Peyer's patch (tissue), 4 donors: ENCODE results near the gene CKAP2L. TPM values are rescaled to one million over a fixed set of nuclear protein-coding genes. Genes with fewer than 3 reads are reported as not detected.
A peak's percentile ranks its signal among the peaks of the same experiment; 100 is the strongest.

Experiments
- DNase-seq, 3 donors: peaks; one replicate each; pipeline ENCODE4 v3.0.0-alpha.2; 2017 to 2019
- H3K27ac ChIP-seq, 4 donors: fragments of 200-600 bp; sonication (generic); one replicate each; pipeline ENCODE4 v1.5.1; 2016 to 2019
- H3K27me3 ChIP-seq, 2 donors: fragments of 200-600 bp; sonication (generic); one replicate each; pipeline ENCODE4 v1.5.1; 2019
- H3K36me3 ChIP-seq, 3 donors: fragments of 200-600 bp; sonication (generic); one replicate each; pipeline ENCODE4 v1.5.1; 2016 to 2019
- H3K4me1 ChIP-seq, 4 donors: fragments of 200-600 bp; sonication (generic); one replicate each; pipeline ENCODE4 v1.5.1; 2016 to 2019
- H3K4me3 ChIP-seq, 4 donors: fragments of 200-600 bp; sonication (generic); 1 replicate in 3 of 4; 2 replicates in 1 of 4; pipeline ENCODE4 v1.5.1; 2016 to 2019; ENCODE audit warnings: mild to moderate bottlenecking in 1 of 4
- H3K9me3 ChIP-seq, 4 donors: fragments of 200-600 bp; sonication (generic); one replicate each; pipeline ENCODE4 v1.5.1; 2016 to 2019; ENCODE audit warnings: mild to moderate bottlenecking in 1 of 4
- CTCF ChIP-seq, 6 experiments: fragments of 450-650 bp in 4 of 6; fragments of 200-600 bp in 2 of 6; sonication (generic) in 1 of 6; IDR thresholded peaks; one replicate each; pipeline ENCODE4 v1.5.1; 2017 to 2019; ENCODE audit warnings: antibody characterized with exemption in 6 of 6, mild to moderate bottlenecking in 3 of 6, moderate library complexity in 1 of 6
- POLR2A ChIP-seq, 2 donors: fragments of 450-650 bp; IDR thresholded peaks; one replicate each; pipeline ENCODE4 v1.5.1; 2017; ENCODE audit warnings: antibody characterized with exemption in 2 of 2, mild to moderate bottlenecking in 2 of 2, moderate library complexity in 2 of 2
- total RNA-seq, 4 donors: library from RNA; depleted of rRNA; stranded (reverse); fragments of >200 nt; gene quantifications; one replicate each; pipeline ENCODE4 v1.1.0, GENCODE V29; 2016

The CKAP2L gene
- total RNA-seq, 4 donors from 2014 or later, result 0.54 to 19.0 (median 1.3) TPM

DNA sequence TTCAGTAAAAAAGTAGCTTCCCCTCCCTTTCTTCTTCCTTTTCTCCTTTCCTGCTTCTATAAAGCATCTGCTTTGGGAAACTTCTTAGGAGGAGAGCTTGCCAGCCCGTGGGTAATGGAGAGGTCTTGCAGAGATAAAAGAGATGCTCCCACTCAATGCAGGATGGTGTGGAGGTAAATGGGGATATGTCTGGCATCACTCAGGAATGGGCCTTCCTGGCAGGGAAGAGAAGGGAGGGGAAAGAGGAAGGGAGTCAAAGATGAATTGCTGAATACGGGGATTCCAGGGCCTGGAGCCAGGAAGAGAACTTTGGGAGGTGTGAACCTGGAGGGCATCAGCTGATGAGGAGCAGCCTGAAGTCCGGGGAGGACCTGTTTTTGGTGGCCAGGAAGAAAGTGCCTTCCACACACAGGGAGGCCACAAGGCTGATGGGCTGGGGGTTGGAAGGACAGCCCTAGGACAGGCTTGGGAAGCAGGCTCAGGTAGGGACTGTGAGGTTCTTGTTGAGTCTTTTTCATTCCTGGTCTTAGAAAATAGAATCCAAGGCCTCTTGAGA, 46.9 kb upstream of the CKAP2L start:
- H3K27ac ChIP-seq, result peak overlapping the region in 1 of 4 donors; percentile 31
- H3K36me3 ChIP-seq, result no peaks in the 10 kb centered on the region
- no peak overlapping the region for H3K4me3 ChIP-seq
- H3K27me3 ChIP-seq, result no peaks in the 10 kb centered on the region
- no peak for DNase-seq
- peaks cover 0 to 13% (median 3%) of the 10 kb centered on the region in 4 donors for H3K4me1 ChIP-seq
- no peak for TF ChIP-seq POLR2A (IDR thresholded peaks at IDR 0.05)
- no peak for TF ChIP-seq CTCF (IDR thresholded peaks at IDR 0.05)
- H3K9me3 ChIP-seq, result no peaks in the 10 kb centered on the region

DNA sequence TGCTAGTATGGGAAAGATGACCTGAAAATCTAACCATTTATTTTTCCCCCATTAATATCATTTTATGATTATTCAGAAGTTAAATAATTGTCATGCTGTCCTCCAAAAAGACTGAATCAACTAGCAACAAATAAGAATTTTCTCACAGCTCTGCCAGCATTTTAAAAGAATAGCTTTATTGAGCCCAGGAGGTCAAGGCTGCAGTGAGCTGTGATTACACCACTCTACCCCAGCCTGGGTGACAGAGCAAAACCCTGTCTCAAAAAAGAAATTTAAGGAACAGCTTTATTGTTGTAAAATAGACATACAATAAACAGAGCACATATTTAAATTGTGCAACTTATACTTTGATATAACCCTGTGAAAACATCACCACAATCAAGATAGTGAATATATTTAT, 44.7 kb upstream of the CKAP2L start:
- no peaks in the 10 kb centered on the region for H3K36me3 ChIP-seq
- H3K4me1 ChIP-seq, result peaks cover 0 to 13% (median 3%) of the 10 kb centered on the region in 4 donors
- no peaks in the 10 kb centered on the region for H3K9me3 ChIP-seq
- no peak overlapping the region for H3K27ac ChIP-seq
- no peak overlapping the region for H3K4me3 ChIP-seq
- no peaks in the 10 kb centered on the region for H3K27me3 ChIP-seq
- no peak for TF ChIP-seq CTCF (IDR thresholded peaks at IDR 0.05)
- TF ChIP-seq POLR2A (IDR thresholded peaks at IDR 0.05), result no peak
- DNase-seq, result no peak

DNA sequence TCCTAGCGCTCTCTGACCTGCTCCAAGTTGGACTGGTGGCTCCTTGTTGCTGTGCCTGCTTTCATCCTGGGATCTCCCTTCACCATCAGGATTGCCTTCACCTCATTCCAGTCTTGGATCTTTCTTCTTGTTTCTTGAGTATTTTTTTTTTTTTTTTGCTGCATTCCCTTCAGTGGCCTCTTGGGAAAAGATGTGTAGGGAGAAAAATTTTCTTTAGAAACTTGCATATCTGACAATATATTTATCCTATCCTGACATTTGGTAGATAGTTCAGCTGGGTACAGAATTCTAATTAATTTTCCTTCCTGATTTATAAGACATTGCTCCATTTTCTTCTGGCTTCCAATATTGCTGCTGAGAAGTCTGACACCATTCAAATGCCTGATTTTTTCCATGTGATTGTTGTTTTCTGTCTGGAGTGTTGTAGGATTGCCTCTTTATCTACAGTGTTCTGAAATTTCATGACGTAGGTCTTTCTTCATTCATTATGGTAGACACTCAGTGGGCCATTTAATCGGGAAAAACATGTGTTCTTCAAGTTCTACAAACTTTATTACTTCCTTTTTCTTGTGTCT, 42.9 kb upstream of the CKAP2L start:
- Histone ChIP-seq H3K36me3 (no peaks in the 10 kb centered on the region), H3K27me3 (no peaks in the 10 kb centered on the region), H3K4me1 (peaks cover 0 to 7% (median 1%) of the 10 kb centered on the region in 4 donors), H3K9me3 (no peaks in the 10 kb centered on the region), H3K27ac (no peak overlapping the region), H3K4me3 (no peak overlapping the region)
- DNase-seq, result no peak
- no peak for TF ChIP-seq CTCF (IDR thresholded peaks at IDR 0.05)
- TF ChIP-seq POLR2A (IDR thresholded peaks at IDR 0.05), result no peak

GRCh38 chr2:112805542-112805941, 41.1 kb upstream of the CKAP2L start:
- no peak overlapping the region for H3K27ac ChIP-seq
- DNase-seq, result peak in 1 of 3 donors; percentile 22
- no peak for TF ChIP-seq CTCF (IDR thresholded peaks at IDR 0.05)
- no peaks in the 10 kb centered on the region for H3K27me3 ChIP-seq
- H3K4me1 ChIP-seq, result no peaks in the 10 kb centered on the region
- H3K36me3 ChIP-seq, result no peaks in the 10 kb centered on the region
- H3K4me3 ChIP-seq, result no peak overlapping the region
- no peaks in the 10 kb centered on the region for H3K9me3 ChIP-seq

GRCh38 chr2:112803691-112804521, 39.5 kb upstream of the CKAP2L start:
- Histone ChIP-seq H3K27me3 (no peaks in the 10 kb centered on the region), H3K27ac (no peak overlapping the region), H3K9me3 (no peaks in the 10 kb centered on the region), H3K4me3 (no peak overlapping the region), H3K4me1 (no peaks in the 10 kb centered on the region), H3K36me3 (no peaks in the 10 kb centered on the region)
- TF ChIP-seq POLR2A (IDR thresholded peaks at IDR 0.05), result no peak
- no peak for TF ChIP-seq CTCF (IDR thresholded peaks at IDR 0.05)
- no peak for DNase-seq
